ENCODE results near the gene CFAP210.
A peak's percentile ranks its signal among the peaks of the same experiment; 100 is the strongest.

Gene CFAP210

DNA sequence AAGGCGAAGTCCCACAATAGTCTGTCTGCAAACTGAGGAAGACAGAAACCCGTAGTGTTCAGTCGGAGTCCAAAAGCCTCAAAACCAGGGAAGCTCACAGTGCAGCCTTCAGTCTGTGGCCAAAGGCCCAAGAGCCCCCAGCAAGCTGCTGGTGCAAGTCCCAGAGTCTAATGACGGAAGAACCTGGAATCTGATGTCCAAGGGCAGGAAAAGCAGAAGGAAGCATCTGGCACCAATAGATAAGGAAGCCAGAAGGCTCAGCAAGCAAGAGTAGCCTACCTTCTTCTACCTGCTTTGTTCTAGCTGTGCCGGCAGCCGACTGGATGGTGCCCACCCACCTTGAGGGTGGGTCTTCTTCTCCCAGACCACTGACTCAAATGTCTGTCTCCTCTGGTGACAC, 21.8 kb downstream of the CFAP210 start:
- no peak overlapping the region for H3K4me3 ChIP-seq (ENCODE audit: low read length)
- DNase-seq (ENCODE audit: low read depth): no peak
- TF ChIP-seq, protein P1, sequence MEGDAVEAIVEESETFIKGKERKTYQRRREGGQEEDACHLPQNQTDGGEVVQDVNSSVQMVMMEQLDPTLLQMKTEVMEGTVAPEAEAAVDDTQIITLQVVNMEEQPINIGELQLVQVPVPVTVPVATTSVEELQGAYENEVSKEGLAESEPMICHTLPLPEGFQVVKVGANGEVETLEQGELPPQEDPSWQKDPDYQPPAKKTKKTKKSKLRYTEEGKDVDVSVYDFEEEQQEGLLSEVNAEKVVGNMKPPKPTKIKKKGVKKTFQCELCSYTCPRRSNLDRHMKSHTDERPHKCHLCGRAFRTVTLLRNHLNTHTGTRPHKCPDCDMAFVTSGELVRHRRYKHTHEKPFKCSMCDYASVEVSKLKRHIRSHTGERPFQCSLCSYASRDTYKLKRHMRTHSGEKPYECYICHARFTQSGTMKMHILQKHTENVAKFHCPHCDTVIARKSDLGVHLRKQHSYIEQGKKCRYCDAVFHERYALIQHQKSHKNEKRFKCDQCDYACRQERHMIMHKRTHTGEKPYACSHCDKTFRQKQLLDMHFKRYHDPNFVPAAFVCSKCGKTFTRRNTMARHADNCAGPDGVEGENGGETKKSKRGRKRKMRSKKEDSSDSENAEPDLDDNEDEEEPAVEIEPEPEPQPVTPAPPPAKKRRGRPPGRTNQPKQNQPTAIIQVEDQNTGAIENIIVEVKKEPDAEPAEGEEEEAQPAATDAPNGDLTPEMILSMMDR (conservative IDR thresholded peaks at IDR 0.05; ENCODE audit: low read length): no peak

DNA sequence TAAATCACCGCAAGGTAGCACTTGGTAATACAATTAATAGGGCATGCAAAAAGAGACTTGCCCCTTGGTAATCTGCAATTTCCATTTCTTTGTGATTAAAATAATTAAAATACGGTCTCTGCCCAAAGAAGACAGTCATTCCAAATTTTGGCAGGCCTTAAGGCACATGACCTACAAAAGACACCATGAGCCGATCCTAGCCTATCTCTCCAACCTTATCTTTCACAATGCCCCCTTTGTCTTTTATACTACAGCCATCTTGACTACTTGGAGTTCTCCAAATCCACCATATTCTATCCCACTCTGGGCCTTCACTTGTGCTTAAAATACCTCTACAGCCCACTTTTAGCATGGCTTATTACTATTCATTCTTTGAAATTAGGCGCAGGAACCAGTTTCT, 23.3 kb downstream of the CFAP210 start:
- DNase-seq (ENCODE audit: low read depth): no peak
- TF ChIP-seq, protein P1 (conservative IDR thresholded peaks at IDR 0.05; ENCODE audit: low read length): no peak
- H3K4me3 ChIP-seq (ENCODE audit: low read length): no peak overlapping the region

DNA sequence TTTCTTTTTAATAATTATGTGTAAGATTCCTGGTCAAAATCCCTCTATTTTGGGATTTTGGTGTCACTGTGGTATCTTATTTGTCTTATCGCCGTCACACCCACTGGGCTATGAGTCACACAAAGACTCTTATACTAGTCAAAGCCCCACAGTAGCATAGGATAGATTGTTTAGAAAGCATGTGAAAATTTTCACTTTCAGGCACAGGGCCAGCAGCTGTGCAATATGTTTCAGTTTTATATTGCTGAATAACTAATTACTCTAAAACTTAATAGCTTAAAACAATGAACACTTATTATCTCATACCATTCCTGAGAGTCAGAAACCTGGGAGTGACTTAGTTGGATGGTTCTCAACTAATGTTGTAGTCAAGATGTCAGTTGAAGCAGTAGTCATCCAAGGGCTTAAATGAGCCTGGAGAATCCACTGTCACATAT, 24.0 kb downstream of the CFAP210 start:
- no peak overlapping the region for H3K4me3 ChIP-seq (ENCODE audit: low read length)
- peak; percentile 28 for DNase-seq (ENCODE audit: low read depth)
- TF ChIP-seq, protein P1 (conservative IDR thresholded peaks at IDR 0.05; ENCODE audit: low read length): no peak

DNA sequence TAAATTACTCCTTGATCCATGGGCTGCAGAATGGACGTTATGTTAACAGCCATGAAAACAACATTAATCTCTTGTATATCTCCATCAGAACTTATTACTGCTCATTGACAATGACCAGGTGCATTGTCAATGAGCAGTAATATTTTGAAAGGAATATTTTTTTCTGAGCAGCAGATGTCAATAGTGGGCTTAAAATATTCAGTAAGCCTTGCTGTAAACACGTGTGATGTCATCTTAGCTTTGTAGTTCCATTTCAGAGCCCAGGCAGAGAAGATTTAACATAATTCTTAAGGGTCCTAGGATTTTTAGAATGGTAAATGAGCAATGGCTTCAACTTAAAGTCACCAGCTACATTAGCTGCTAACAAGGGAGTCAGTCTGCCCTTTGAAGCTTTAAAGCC, 26.6 kb downstream of the CFAP210 start:
- H3K4me3 ChIP-seq (ENCODE audit: low read length): no peak overlapping the region
- TF ChIP-seq, protein P1 (conservative IDR thresholded peaks at IDR 0.05; ENCODE audit: low read length): no peak
- no peak for DNase-seq (ENCODE audit: low read depth)

DNA sequence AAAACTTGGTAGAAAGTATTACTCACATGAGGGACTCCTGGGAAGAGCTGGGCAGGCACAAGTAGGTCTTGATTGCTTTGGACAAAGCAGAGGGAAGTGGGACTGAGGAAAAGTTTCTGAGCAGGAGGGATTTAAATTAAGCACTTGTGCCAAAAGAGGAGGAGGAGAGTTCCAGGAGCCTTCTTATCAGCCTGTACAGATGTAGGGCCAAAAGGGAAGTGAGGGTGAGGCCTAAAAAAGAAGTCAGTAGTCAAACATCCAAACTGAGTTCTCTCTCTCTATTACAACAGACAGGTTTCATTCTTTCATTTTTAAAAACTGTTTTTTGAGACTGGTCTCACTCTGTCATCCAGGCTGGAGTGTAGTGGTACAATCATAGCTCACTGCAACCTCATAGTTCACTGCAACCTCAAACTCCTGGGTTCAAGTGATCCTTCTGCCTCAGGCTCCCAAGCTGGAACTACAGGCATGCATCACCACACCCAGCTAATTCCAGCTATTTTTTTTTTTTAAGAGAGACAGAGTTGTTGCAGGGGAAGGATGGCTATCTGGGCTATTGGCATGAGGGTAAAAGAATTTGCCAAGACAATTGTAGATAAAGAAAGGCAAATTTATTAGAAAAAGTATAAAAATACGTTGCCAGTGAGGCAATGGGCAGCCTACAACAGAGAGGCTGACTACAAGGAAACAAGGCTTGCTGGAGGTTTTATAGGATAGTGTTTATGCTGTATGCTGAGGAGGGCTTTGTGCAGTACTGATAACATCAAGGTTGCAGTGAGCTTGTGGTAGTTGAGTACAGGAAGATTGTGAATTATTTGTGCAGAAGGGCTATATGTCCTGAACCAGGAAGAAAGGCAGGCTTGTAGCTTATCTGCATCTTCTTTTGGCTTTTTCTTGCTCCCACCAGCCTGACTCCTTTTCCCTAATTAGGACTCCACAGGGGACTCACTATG, 29.0 kb downstream of the CFAP210 start:
- TF ChIP-seq, protein P1 (conservative IDR thresholded peaks at IDR 0.05; ENCODE audit: low read length): no peak

DNA sequence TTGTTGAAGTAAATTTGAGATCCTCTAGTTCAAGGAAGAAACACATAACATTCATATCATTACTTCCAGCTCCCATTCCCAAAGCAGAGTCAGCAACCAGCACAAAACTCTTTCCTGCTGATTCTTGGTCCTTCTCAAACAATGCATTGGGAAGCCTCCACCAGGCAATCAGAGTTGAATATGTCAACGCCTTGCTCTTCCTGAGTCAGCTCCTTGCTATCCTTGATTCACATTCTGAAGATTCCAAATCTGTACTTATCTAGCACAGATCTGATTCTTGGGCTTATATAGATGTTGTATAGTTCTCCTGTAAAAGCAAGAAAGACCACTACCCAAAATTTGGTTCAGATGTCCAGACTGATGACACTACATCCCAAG, 29.6 kb downstream of the CFAP210 start:
- DNase-seq (ENCODE audit: low read depth): peak; percentile 35
- TF ChIP-seq, protein P1 (conservative IDR thresholded peaks at IDR 0.05; ENCODE audit: low read length): no peak

More for the DNA sequence above, 29.0 kb downstream of the CFAP210 start:
- peak; percentile 6 for DNase-seq (ENCODE audit: low read depth)
- H3K4me3 ChIP-seq (ENCODE audit: low read length): no peak overlapping the region

DNA sequence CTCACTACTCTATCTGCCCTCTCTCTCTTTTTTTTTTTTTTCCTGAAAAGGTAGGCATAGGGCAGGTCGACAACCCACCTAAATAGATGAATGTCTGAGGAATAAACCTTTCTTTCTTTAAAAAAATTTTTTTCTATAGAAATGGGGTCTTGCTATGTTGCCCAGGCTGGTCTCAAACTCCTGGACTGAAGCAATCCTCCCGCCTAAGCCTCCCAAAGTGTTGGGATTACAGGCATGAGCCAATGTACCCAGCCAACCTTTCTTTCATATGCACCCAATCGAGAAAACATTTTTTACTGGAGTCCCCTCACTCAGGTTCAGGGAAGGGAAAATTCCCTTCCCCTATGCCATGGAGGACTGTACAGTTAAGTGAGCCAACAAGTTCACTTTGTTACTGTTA, 31.0 kb downstream of the CFAP210 start:
- no peak for DNase-seq (ENCODE audit: low read depth)
- TF ChIP-seq, protein P1 (conservative IDR thresholded peaks at IDR 0.05; ENCODE audit: low read length): no peak
- no peak overlapping the region for H3K4me3 ChIP-seq (ENCODE audit: low read length)

More for the DNA sequence above, 29.6 kb downstream of the CFAP210 start:
- H3K4me3 ChIP-seq (ENCODE audit: low read length): no peak overlapping the region
